Stimulated activated CD4-positive, alpha-beta T cell treated with anti-CD3 and anti-CD28 coated beads, Interleukin-15, amount 100 ng/mL, for 1 hour (primary cell): ENCODE results near the gene DRC3.
"Not testable (repeated sequence)": the region's sequence is repeated elsewhere in the genome, so short reads cannot be mapped to it uniquely, and the experiment has no call there.

Source experiments
- DNase-seq, 2 donors: peaks; one replicate each; pipeline ENCODE4 v3.0.0-alpha.2; 2020; ENCODE audit warnings: low read depth in 1 of 2, low spot score in 1 of 2

Gene DRC3

DNA sequence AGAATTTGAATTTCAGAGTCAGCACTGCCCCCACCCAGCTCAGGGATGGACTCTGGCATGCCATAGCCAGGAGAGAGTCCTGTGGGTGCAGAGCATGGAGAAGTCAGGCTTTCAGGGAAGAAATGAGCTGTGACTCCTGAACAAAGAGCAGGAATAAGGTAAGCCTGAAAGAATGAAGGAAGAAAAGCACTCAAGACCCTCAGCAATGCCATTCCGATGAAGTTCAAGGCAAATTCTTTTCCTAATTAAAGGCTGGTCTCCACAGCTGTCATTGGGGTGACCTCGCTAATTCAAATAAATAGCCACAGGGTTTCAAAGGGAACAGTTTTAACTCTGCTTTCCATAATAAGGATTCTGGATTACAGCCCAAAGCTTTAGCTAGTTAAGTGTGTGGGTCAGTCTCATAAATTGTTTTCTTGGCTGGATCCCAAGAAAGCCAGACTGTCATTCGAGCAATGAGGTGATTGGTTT, 32.2 kb upstream of the DRC3 start:
- no peak for DNase-seq

DNA sequence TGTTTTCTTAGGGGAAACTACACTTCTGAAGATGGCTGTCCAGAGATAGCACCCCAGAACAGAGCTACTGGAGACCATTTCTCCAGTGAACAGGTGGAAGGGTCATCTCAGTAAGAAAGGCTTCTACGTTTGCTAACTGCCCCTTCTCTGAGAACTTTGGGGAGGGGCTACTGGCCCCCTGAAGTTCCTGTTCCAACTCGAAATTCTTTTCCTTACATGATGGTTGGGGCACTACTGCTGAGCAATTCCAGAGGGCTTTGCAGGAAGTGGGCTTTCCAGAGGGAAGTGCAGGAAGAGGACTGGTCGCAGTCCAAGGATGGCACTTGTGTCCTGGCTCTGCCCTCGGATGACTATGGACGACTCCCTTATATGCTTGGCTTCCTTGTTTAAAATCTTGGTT, 31.6 kb upstream of the DRC3 start:
- no peak for DNase-seq

DNA sequence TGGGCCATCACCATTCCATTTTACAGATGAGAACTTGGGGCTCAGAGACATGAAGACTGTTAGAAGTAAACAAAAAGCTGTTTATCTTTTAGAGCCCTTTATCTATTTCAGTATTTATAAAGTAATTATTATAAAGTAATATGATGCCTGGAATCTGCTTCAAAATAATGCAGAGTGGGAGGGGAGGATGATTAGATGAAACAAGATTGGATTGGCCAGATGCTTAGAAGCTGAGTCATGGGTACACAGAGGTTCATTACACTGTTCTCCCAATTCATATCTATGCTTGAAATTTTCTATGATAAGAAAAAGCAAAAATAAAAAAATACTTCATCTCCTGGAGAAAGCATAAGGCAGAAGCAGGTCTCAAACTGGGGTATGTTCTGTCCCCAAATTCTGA, 29.8 kb upstream of the DRC3 start:
- no peak for DNase-seq

DNA sequence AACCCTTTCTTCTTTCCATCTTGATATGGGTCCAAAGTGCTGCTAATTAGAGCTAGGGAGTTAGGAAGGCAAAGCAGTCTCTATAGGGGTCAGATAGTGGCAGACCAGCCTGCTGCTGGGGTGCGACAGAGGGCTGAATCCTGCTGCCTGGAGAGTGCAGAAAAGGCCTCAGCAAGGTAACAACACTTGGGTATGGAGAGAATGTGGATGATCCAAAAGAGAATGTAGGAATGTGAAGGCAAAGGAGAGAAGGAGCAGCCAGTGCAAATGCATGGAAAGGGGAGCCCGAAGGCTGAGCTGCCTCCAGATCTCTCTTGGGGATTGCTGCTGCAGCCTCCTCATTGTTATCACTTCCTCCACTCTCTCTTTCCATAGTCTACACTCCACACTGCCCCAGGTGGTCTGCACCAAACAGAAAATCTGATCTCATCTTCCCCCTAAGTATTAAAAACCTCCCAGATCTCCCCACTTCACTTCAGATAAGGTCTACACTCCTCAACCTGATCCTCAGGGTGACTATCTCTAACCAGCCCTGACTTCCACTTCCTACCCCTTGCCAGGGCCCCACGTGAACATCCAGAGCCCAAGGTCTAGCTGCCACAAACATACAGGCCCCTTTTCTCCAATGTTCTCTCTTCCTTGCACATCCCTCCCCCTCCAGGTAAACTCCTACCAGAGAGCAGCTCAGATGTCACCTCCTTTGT, 29.2 kb upstream of the DRC3 start:
- DNase-seq, result no peak

DNA sequence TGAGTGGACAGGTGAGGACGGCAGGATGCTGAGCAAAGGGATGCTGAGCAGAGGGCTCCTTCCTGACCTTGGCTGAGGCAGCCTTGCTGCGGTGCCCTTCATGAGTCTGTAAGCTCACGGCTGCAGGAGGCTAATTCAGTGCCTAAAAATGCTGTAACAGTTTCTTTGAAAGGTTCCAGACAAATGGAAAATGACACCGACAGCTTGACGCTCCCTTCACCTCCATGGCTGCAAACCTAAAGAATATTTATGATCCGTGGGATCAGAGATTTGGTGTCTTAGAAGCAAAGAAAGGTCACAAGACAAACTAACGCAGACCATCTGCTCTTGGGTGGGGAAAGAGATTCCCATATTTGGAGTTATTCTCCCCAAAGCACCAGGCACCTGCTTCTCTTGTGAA, 28.4 kb upstream of the DRC3 start:
- DNase-seq, result no peak

DNA sequence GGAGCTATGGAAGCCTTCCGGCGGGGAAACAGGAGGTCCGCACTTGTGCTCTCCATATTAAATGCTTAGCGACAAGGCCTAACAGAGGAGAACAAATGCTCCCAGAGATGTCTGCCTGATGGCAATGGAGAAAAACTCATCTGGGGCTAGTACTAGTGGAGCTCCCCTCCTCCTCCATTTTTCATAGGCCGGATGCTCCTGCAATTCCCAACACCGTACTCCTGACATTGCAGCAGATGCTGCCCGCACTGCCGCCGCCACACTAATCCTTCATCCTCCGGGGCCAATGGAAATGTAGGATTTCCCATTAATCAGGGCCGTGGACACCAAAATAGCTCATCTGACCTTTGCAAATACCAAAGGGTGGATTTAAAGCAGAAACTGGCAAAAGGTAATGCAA, 27.9 kb upstream of the DRC3 start:
- no peak for DNase-seq

DNA sequence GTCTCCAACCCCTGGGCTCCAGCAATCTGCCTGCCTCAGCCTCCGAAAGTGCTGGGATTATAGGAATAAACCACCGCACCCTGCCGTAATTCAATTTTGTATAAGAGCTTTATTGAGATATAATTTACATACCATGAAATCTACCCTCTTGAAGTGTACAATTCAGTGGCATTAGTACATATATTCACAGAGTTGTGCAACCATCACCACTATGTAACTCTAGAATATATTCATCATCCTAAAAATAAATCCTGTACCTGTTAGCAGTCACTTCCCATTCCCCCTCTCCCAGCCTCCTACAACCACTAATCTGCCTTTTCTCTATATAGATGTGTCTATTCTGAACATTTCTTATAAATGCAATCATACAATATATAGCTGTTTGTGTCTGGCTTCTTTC, 26.6 kb upstream of the DRC3 start:
- DNase-seq, result no peak

DNA sequence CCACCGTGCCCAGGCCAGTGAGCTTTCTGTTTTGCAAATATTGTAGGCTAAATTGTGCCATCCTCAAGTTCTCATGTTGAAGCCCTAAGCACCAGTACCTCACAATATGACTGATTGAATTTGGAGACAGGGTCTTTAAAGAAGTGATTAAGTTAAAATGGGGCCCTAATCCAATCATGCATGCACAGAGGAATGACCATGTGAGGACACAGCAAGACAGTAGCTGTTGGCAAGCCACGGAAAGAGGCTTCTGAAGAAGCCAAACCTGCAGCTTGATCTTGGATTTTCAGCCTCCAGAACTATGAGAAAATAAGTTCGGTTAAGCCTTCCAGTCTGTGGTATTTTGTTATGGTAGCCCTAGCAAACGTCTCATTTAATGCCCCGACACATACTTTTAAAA, 25.4 kb upstream of the DRC3 start:
- DNase-seq, result no peak

DNA sequence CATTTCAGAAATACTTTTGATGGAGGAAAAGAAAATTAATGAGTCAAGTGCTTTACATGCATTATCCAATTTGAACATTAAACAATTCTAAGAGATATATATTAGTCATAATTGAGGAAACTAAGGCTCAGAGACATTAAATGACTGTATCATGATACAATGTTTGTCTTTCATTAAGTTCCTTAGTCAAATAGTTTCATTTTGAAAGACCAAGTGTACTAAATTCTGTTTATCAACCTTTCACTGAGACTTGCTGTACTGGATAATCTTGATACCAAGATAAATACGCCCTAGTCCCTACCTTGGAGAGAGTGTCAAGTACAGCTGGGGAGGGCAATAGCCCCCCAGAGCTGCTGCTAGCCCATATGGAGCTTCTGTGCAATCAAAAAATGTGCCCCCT, 24.7 kb upstream of the DRC3 start:
- no peak for DNase-seq

DNA sequence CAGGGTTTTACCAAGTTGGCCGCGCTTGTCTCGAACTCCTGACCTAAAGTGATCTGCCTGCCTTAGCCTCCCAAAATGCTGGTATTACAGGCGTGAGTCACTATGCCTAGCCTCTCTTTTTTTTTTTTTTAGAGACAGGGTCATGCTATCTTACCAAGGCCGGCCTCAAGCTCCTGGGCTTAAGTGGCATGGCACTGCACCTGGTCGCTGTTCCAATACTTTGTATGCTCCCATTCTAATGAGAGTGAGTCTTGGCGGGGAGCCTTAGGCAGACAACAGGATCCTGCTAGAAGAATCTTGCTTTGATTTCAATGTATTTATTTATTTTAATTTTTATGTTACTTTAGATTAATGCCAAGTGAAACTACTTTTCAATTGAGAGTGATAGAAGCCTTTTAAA, 22.3 kb upstream of the DRC3 start:
- no peak for DNase-seq

DNA sequence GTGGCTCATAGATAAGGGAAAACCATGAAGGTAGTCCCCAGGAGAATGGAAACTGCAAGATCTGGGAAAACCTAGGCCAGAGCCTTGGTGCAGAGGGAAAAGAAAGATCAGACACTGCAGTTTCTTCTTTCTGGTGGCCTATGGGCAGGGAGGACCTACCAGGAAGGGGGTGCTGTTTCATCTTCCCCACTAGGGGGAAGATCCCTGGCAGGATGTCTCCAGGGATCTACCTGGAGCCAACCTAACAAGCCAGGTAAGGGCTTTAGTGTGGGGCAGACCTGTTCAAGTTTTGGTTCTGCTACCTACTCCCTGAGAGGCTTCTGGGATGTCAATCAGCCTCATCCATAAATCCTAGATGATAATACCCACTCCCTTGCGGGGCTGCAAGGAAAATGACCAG, 21.9 kb upstream of the DRC3 start:
- DNase-seq, result no peak

DNA sequence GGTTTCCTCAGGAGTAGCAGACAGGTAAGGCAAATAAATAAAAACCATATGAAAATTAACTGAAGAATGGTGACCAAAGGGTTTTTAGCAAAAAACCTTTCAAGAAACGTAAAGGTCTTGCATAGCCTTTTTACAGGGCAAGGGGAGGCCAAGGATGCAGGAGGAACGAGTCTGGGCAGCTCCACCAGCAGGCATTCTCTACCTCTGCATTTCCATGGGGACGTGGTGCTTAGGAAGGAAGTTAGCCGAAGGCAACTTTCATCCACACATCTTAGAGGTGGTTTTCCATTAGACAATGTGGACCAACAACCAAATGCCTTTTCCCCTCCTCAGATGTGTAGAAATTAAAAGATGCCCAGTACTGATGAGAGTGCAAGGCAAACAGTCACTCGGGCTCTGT, 21.1 kb upstream of the DRC3 start:
- DNase-seq, result no peak

DNA sequence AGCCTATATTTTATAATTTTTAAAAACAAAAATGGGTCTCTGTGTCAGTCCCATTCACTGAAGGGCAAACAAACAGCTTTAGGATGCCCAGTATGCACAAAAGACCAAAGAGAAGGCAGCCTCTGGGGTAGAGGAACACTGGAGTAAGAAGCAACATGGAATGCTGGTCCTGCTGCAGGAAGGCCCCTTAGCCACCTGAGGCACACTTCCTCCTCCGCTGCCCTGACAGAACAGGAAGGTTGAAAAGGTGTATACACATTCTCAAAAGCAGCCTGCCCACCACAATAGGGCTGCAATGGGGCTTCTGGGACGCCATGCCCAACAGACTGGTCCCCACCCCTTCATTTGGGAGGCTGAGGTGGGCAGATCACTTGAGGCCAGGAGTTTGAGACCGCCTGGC, 20.0 kb upstream of the DRC3 start:
- DNase-seq, result no peak

DNA sequence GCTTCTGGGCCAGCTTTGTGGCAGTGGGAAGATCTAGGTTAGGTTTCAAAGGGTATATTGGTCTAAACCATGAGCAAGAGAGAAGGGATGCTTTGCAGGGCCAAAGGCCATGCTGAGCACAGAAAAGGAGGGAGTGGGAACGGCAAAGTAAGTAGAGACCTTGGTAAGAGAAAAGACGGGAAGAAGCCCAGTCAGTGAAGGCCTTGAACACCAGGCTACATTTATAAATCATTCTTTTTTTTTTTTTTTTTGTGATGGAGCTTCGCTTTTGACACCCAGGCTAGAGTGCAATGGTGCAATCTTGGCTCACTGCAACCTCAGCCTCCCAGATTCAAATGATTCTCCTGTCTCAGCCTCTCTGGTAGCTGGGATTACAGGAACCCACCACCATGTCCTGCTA, 18.6 kb upstream of the DRC3 start:
- DNase-seq, result no peak

DNA sequence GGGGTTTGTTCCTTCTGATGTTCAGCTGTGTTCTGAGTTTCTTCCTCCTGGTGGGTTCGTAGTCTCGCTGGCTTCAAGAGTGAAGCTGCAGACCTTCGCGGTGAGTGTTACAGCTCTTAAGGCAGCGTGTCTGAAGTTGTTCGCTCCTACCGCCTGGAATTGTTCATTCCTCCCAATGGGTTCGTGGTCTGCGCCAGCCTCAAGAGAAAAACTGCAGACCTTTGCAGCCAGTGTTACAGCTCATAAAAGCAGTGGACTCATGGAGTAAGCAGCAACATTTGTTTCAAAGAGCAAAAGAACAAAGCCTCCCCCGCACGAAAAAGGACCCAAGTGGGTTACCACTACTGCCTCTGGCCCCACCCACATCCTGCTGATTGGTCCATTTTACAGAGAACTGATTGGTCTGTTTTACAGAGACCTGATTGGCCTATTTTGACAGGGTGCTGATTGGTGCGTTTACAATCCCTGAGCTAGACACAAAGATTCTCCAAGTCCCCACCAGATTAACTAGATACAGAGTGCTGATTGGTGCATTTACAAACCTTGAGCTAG, 16.8 kb upstream of the DRC3 start:
- not testable (repeated sequence) for DNase-seq

DNA sequence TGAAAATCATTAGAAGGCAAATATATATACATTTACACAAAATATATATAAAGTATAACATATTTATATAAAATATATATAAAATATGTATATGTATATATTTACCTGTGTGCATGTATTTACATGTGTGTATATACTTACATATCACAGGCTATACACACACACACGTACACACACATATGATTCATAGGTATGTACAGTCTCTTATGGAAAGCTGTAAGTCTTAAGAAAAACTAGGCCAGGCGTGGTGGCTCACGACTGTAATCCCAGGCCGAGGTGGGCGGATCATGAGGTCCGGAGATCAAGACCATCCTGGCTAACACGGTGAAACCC, 15.1 kb upstream of the DRC3 start:
- no peak for DNase-seq

DNA sequence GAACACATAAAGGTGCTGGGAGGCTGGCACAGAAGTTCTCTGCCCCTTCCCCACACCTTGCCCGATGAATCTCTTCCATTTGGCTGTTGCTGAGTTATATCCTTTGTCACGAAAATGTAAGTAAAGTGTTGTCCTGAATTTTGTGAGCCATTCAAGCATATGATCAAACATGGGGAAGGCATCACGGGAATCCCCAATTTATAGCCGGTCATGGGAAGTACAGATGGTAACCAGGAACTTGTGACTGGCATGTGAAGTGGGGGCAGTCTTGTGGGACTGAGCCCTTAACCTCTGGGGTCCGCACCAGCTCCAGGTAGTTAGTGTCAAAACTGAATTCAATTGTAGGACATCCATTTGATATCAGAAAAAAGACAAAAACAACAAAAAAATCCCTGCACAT, 13.7 kb upstream of the DRC3 start:
- DNase-seq, result no peak

DNA sequence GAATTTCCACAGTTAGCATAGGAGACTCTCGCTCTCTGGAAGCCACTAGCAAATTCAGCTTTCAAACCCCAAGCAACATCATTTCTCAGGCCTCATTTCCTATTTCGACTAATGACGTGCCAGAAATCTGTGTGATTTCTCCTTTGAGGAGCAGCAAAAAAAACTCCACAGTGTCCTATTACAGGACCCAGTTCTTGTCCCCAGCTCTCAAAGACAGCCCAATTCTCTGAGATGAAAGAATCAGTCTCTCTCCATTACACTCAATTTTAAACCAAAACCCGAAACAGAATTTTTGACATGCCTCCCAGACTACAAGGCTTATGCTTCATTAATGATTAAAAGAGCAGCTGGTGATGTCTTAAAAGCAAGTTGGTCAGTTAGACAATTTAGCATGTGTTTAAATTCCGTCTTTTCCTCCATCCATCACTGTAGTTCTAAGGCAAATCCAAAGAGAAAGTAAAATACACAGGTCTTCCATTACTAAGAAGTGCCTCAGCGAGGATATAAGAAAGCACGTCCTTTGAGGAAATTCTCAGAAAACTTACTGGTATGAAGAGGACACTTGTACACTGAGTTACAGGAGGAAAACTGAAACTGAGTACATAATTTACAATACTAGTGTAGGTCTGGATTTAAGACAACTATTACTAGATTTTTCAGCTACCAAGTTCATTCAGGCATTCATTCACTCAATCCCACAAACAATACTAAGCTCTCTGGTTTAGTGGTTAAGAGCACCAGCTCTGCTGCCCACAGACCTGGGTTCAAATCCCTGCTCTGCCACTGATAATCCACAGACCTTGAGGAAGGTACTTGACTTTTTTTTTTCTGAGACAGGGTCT, 12.9 kb upstream of the DRC3 start:
- DNase-seq, result no peak

DNA sequence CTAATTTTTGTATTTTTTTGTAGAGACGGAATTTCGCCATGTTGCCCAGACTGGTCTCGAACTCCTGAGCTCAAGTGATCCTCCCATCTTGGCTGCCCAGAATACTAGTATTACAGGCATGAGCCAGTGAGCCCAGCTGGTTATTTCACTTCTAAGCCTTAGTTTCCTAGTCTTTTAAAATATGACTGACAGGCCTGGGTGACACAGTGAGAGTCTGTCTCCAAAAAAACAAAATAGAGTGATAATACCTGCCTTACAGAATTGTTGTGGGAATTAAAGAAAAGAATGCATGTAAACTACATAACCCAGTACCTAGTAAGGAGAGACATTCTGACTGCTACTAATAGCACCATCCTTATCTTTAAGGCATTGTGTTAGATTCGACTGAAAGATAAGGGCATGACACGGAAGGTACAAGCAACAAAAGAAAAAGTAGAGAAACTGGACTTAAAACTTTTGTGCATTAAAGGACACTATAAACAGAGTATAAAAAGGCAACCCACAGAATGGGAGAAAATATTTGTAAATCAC, 12.1 kb upstream of the DRC3 start:
- DNase-seq, result no peak

DNA sequence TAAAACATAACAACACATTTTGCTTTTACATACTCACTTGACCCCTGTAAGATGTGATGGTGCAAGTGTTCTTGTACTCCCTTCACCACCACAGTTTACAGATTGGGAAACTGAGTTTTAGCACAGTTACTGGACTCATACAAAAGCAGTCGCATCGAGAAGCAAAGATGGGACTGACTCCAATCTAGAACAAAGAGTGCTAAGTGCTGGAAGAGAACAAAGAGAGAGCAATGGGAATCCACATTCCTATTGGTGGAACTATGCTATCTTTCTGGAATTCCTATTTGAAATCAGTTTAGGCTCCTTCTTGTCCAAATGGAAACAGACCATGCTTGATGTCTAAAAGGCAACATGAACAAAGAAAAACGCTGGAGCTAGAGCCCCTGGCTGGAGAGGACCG, 9.6 kb upstream of the DRC3 start:
- no peak for DNase-seq

DNA sequence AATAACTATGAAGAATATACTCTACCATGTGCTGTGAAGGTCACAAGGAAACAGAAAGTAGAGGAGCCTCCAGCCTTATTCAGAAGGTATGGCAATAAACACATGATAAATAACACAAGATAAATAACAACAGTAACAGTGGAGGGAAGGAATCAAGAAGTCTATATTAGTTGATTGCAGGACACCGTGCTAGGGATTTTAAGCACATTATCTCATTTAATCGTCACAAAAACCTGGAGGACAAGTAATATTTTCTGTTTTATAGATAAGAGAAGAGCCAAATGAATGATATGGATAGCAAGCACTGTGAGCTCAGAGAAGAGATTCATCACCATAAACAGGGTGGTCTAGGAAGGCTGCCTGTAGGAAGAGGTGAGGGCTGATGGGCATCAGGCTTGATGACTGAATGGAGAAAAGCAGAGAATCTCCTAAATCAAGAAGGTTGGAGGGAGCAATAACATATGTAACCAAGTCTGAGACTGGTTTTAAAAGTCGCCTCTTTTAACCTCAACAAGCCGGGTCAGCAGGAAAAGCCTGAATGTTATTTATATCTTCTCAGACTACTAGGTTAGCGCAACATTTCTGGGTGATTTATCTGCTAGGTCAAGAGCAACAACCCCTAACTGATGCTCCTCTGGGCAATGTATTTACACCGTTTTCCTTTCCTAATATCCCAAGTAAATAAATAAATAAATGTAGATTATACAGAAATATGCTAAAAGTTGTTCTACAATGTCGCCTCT, 8.8 kb upstream of the DRC3 start:
- no peak for DNase-seq

DNA sequence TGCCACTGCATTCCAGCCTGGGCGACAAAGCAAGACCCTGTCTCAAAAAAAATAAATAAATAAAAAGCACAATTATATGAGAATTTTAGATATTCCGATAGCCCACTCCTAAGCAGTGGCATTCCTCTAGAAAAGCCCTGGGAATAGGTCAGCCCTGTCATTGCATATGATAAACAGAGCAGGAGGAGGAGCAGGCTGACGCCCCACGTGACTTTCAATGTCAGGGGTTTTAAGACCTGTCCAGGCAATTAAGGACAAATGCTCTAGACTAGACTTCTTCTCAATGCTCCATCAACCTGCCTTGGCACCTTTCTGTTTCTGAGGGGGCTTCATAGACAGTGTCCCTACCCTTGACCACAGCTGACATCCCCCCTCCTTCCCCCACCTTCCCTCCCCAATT, 8.0 kb upstream of the DRC3 start:
- no peak for DNase-seq
